Lung (tissue), 12 donors: ENCODE results near the gene MTMR4. TPM values are rescaled to one million over a fixed set of nuclear protein-coding genes. Genes with fewer than 3 reads are reported as not detected.

ENCODE experiments used
- ATAC-seq: fragments of 200-7000 bp; cut with Tn5 transposase; one replicate; pipeline ENCODE4 v1.9.1; 2020; ENCODE audit warnings: moderate number of reproducible peaks; ENCODE audit not compliant: insufficient read depth, low FRiP score
- DNase-seq, 3 donors: peaks; one replicate each; pipeline ENCODE4 v3.0.0-alpha.2; 2013 to 2017
- H3K27ac ChIP-seq, 2 donors: one replicate each; pipeline ENCODE4 v1.5.1; 2013; ENCODE audit warnings: mild to moderate bottlenecking in 2 of 2, moderate library complexity in 2 of 2, control low read depth in 1 of 2, inconsistent platforms in 1 of 2, low read depth in 1 of 2, low read length in 1 of 2
- H3K27me3 ChIP-seq, 3 donors: one replicate each; pipeline ENCODE4 v1.5.1; 2013; ENCODE audit warnings: low read length in 2 of 3; ENCODE audit not compliant: control insufficient read depth in 3 of 3, insufficient read depth in 3 of 3
- H3K36me3 ChIP-seq, 4 donors: one replicate each; pipeline ENCODE4 v1.5.1; 2013; ENCODE audit warnings: low read length in 4 of 4, mild to moderate bottlenecking in 1 of 4, moderate library complexity in 1 of 4; ENCODE audit not compliant: control insufficient read depth in 4 of 4, insufficient read depth in 4 of 4
- H3K4me1 ChIP-seq, 5 donors: one replicate each; pipeline ENCODE4 v1.5.1; 2013; ENCODE audit warnings: low read length in 5 of 5, mild to moderate bottlenecking in 2 of 5, moderate library complexity in 1 of 5; ENCODE audit not compliant: control insufficient read depth in 5 of 5, insufficient read depth in 5 of 5
- H3K4me3 ChIP-seq: one replicate; pipeline ENCODE4 v1.5.1; 2013; ENCODE audit warnings: mild to moderate bottlenecking, control low read depth, moderate library complexity
- H3K9ac ChIP-seq, 2 donors: one replicate each; pipeline ENCODE4 v1.5.1; 2013; ENCODE audit warnings: low read length in 2 of 2, control low read depth in 1 of 2; ENCODE audit not compliant: insufficient read depth in 1 of 2
- H3K9me3 ChIP-seq, 4 donors: one replicate each; pipeline ENCODE4 v1.5.1; 2013; ENCODE audit warnings: low read length in 3 of 4, mild to moderate bottlenecking in 1 of 4, moderate library complexity in 1 of 4; ENCODE audit not compliant: control insufficient read depth in 4 of 4, insufficient read depth in 3 of 4
- WGBS, 2 donors: extraction: QIAGEN DNeasy Blood & Tissue Kit; methylation state at CpG; one replicate each; pipeline ENCODE4 v1.1.7; 2013; 5-methylcytosine and 5-hydroxymethylcytosine counted together
- polyA plus RNA-seq, 2 donors: library from polyadenylated mRNA; stranded (reverse); fragments of 200-250 nt; gene quantifications; one replicate each; pipeline ENCODE4 v1.2.1, GENCODE V29; 2013
- total RNA-seq, 2 donors: library from RNA; depleted of rRNA in 1 of 2; stranded (reverse); fragments of >200 nt in 1 of 2; gene quantifications; one replicate each; pipeline ENCODE4 v1.2.1, GENCODE V29; 2014 to 2021
- TF ChIP-seq, protein P1 (sequence below): IDR thresholded peaks from 2 replicates; pipeline ENCODE4 v1.5.1; 2012; ENCODE audit warnings: mild to moderate bottlenecking; ENCODE audit errors: control extremely low read depth, extremely low read depth
- donor health status: control.
- donor health status: control.
- donor health status: Bipolar disorder and iron deficiency.
- donor health status: healthy.
- donor health status: DM: yes; HTN: yes; CAD: no.

Gene MTMR4
- total and polyA plus RNA-seq, 4 donors = 12.9 to 46.1 (median 31.2) TPM

DNA sequence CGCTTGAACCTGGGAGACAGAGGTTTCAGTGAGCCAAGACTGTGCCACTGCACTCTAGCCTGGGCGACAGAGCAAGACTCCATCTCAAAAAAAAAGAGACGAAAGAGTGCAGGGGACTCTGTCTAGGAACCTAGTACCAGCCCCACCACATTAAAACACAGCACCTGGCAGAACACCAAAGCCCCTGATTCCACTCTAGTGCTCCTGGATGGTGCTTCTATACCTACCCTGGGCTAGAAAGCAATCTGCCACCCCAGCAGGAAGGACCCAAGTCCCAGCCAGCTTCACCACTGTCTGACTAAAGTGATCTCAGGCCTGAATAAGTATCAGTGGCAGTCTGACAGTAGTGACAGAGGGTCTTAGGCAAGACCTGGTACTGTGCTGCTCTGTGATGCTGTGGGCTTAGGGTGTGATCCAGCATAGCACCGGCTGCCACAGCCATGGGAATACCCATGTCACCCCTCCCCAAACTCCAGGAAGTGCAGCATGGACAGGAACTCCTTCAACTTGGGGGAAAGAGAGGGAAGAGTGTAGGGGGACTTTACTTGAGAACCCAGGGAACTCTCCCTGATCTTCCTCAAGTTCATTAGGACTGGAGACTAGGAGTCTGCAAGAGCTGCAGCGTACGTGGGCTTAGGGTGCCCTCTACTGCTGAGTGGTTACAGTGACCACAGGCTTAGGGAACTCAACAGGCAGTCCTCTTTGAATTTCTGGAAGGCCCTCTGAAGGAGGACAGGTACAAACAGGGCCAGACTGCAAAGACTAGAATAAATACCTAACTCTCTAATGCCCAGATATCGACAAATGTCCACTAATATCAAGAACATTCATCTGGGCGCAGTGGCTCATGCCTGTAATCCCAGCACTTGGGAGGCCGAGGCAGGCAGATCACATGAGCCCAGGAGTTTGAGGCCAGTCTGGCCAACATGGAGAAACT lies 67.1 kb downstream of the MTMR4 start:
- Histone ChIP-seq H3K9me3 (peaks cover 0 to 4% (median 0%) of the 10 kb centered on the region in 4 donors), H3K4me1 (no peaks in the 10 kb centered on the region), H3K27ac (no peak overlapping the region), H3K9ac (no peak overlapping the region), H3K36me3 (no peaks in the 10 kb centered on the region), H3K4me3 (no peak overlapping the region), H3K27me3 (no peaks in the 10 kb centered on the region)
- TF ChIP-seq, protein P1, sequence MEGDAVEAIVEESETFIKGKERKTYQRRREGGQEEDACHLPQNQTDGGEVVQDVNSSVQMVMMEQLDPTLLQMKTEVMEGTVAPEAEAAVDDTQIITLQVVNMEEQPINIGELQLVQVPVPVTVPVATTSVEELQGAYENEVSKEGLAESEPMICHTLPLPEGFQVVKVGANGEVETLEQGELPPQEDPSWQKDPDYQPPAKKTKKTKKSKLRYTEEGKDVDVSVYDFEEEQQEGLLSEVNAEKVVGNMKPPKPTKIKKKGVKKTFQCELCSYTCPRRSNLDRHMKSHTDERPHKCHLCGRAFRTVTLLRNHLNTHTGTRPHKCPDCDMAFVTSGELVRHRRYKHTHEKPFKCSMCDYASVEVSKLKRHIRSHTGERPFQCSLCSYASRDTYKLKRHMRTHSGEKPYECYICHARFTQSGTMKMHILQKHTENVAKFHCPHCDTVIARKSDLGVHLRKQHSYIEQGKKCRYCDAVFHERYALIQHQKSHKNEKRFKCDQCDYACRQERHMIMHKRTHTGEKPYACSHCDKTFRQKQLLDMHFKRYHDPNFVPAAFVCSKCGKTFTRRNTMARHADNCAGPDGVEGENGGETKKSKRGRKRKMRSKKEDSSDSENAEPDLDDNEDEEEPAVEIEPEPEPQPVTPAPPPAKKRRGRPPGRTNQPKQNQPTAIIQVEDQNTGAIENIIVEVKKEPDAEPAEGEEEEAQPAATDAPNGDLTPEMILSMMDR = peak; percentile 74
- WGBS, 2 donors = 78 to 86% methylated on average over 9 of the region's 9 CpGs
- ATAC-seq (peak; percentile 66), DNase-seq (peak; percentile 82)

DNA sequence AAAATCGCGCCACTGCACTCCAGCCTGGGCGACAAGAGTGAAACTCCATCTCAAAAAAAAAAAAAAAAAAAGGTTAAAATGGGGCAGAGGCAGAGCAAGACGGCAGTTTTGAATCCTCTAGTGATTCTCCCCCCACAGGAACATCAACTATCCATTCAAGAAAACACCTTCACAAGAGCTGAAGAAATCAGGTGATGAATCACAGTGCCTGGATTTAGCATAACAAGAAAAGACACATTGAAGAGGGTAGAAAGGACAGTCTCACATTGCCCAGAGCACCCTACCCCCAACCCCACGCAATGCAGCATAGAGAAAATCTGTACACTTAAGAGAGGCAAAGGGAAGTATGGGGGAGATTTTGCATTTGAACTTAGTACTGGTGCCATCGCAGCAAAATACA lies 68.4 kb downstream of the MTMR4 start:
- Histone ChIP-seq H3K36me3 (no peaks in the 10 kb centered on the region), H3K9me3 (peaks cover 0 to 4% (median 0%) of the 10 kb centered on the region in 4 donors), H3K4me3 (no peak overlapping the region), H3K9ac (no peak overlapping the region), H3K27me3 (no peaks in the 10 kb centered on the region), H3K27ac (no peak overlapping the region), H3K4me1 (no peaks in the 10 kb centered on the region)
- WGBS, 2 donors = 90 to 95% methylated on average over 5 to 6 of the region's 6 CpGs
- ATAC-seq (no peak), DNase-seq (no peak)
- TF ChIP-seq, protein P1 = no peak

Other genes with a start within 250 kb of the MTMR4 start
- gene MPO, start 233.7 kb downstream of the MTMR4 start, total RNA-seq = 10 to 100 TPM in 1 of 2 donors, 1 to 10 TPM in 1; 2.5 to 62.0 TPM
- 10 to 100 TPM in 1 of 2 donors, under 1 TPM in 1; 0.79 to 10.8 TPM for gene MPO, start 233.7 kb downstream of the MTMR4 start, polyA plus RNA-seq
- gene TSPOAP1, start 185.8 kb downstream of the MTMR4 start, total RNA-seq = 10 to 100 TPM; 19.3 to 23.5 TPM
- gene TSPOAP1, start 185.8 kb downstream of the MTMR4 start, polyA plus RNA-seq = 10 to 100 TPM in 1 of 2 donors, 1 to 10 TPM in 1; 7.0 to 17.1 TPM
- 10 to 100 TPM; 54.6 to 59.2 TPM for gene SUPT4H1, start 162.4 kb downstream of the MTMR4 start, total RNA-seq
- gene SUPT4H1, start 162.4 kb downstream of the MTMR4 start, polyA plus RNA-seq = 10 to 100 TPM; 75.5 to 97.5 TPM
- 10 to 100 TPM; 10.5 to 32.9 TPM for gene RNF43, start 97.1 kb downstream of the MTMR4 start, total RNA-seq
- 1 to 10 TPM; 3.7 to 5.1 TPM for gene RNF43, start 97.1 kb downstream of the MTMR4 start, polyA plus RNA-seq
- gene HSF5, start 26.2 kb downstream of the MTMR4 start, total RNA-seq = under 1 TPM; 0.12 to 0.17 TPM
- gene HSF5, start 26.2 kb downstream of the MTMR4 start, polyA plus RNA-seq = under 1 TPM; 0.02 to 0.03 TPM
- under 1 TPM in 1 of 2 donors, not detected in 1; 0.74 TPM for gene TEX14, start 177.4 kb upstream of the MTMR4 start, total RNA-seq
- 1 to 10 TPM in 1 of 2 donors, under 1 TPM in 1; 0.13 to 1.5 TPM for gene TEX14, start 177.4 kb upstream of the MTMR4 start, polyA plus RNA-seq
- gene RAD51C, start 178.0 kb upstream of the MTMR4 start, total RNA-seq = 10 to 100 TPM; 18.0 to 26.6 TPM
- 10 to 100 TPM; 14.2 to 20.3 TPM for gene RAD51C, start 178.0 kb upstream of the MTMR4 start, polyA plus RNA-seq
- gene PPM1E, start 241.2 kb upstream of the MTMR4 start, total RNA-seq = 1 to 10 TPM; 1.1 to 1.3 TPM
- gene PPM1E, start 241.2 kb upstream of the MTMR4 start, polyA plus RNA-seq = under 1 TPM; 0.08 to 0.22 TPM